ENCODE measurements around the gene STKLD1.
"Not testable (repeated sequence)": the region's sequence is repeated elsewhere in the genome, so short reads cannot be mapped to it uniquely, and the experiment has no call there.

The STKLD1 gene

GRCh38 chr9:133375724-133376654 is at the start of gene STKLD1, which contains the start of gene SURF4:
STKLD1 (plus strand) TSS chr9:133376366; CDS start chr9:133376474, 108 bp downstream.
SURF4 (minus strand) TSS chr9:133376060; CDS start chr9:133375969, 91 bp downstream.
- peak; percentile 90 for DNase-seq

DNA sequence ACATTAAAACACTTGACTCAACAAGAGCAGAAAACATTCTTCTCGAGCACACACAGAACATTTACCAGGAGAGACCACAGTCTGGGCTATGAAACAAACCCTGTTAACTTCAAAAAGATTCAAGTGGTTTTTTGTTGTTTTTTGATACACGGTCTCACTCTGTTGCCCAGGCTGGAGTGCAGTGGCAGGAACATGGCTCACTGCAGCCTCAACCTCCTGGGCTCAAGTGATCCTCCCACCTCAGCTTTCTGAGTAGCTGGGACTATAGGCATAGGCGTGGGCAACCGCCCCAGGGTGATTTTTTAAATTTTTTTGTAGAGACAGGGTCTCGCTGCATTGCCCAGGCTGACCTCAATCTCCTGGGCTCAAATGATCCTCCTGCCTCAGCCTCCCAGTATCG is 49.1 kb upstream of the STKLD1 start:
- not testable (repeated sequence) for DNase-seq

DNA sequence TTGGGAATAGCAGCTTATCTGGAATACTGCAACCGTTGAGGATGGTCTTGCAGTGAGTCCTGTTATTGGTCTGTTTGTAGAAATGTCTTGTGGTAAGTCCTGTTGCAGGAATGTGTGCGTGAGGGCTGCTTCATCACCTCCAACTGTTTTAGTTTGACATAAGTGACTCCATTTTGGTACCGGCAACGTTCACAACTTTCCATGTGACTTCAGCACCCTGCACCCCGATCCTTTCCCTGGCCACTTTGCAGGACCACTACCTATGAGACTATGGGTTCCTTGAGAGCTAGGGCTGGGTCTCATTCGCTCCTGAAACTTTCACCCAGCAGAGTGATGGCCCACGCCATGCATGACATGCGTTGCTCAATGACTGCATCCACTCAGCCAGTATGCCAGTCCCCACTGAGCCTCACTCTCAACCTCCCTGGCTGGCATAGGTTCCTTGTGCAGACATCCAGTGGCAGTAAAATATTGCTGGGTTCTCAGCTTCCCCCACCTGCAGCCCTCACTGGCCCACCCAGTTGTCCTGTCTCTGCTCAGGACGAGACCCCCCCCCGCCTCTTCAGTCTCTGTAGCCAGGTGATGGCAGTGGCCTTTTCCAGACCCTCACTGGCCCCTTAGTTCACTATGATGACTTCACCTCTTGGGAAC is 48.2 kb upstream of the STKLD1 start:
- DNase-seq, result no peak

DNA sequence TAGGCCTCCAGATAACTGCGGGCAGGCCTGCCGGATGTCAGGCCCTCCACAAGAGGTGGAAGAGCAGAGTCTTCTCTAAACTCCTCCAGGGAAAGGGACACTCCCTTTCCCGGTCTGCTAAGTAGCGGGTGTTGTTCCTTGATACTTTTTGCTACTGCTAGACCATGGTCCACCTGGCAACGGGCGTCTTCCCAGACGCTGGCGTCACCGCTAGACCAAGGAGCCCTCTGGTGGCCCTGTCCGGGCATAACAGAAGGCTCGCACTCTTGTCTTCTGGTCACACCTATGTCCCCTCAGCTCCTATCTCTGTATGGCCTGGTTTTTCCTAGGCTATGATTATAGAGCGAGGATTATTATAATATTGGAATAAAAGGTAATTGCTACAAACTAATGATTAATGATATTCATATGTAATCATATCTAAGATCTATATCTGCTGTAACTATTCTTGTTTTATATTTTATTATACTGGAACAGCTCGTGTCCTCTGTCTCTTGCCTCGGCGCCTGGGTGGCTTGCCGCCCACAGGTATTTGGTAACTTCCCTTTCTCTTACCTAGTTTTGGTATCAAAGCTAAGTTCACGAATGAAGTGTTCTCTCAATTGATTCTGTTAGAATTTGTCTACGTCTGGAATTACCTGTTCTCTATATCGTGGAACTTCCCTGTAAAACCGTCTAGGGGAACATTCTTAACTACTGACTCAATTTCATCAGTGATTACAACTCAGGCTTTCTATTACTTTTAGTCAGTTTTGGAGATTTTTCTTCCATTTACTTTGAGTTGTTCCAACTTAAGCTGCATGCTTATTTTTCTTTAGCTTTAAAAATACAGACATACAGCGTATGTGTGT is 46.6 kb upstream of the STKLD1 start:
- not testable (repeated sequence) for DNase-seq

- DNase-seq, result no peak
These were observed 44.9 kb upstream of the STKLD1 start for GRCh38 chr9:133331221-133331620.

- no peak for DNase-seq
These were observed 44.4 kb upstream of the STKLD1 start for GRCh38 chr9:133331641-133332380.

DNA sequence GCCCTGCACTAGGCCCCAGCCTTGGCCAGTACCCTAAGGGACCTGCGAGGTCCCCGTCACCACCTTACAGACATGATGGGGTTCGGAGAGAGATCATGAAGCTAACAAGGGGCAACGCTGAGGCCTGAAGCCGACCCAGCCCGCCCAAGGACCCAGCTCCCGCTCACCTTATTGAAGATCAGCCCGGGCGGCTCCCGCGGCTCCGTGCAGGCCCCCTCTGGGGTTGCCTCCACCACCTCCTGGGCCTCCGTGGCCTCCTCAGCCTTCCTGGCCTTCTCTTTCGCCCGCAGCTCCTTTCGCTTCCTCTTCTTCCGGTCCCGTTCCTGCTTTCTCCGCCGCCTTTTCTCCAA is 43.8 kb upstream of the STKLD1 start:
- no peak for DNase-seq

GRCh38 chr9:133333011-133333410 is 43.2 kb upstream of the STKLD1 start:
- no peak for DNase-seq

GRCh38 chr9:133333566-133333965 is 42.6 kb upstream of the STKLD1 start:
- no peak for DNase-seq

- no peak for DNase-seq
These were observed 42.0 kb upstream of the STKLD1 start for GRCh38 chr9:133334161-133334560.

- not testable (repeated sequence) for DNase-seq
These were observed 41.3 kb upstream of the STKLD1 start for GRCh38 chr9:133334888-133335287.

GRCh38 chr9:133335924-133336811 is 40.0 kb upstream of the STKLD1 start, which contains the start of gene SURF6:
SURF6 (minus strand) TSS chr9:133336188; CDS start chr9:133336132, 56 bp downstream.
- peak; percentile 91 for DNase-seq

DNA sequence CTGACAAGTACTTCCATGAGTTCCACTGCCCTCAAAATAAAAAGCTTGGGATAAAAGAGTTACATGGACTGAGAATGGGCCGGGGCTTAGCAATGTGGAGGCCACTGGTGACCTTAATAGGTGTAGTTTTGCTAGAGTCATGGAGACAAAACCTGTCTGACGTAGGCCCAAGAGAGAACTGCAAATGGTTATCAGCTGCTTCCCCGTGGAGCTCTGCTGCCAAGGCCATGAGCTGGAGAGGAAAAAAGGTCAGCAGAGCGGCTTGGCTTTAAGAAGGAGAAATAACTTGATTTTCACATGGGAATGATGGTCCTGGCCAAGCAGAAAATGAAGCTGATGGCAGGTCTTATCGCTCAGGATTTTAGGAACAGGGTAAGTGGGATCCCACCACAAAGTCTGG is 36.5 kb upstream of the STKLD1 start:
- no peak for DNase-seq

DNA sequence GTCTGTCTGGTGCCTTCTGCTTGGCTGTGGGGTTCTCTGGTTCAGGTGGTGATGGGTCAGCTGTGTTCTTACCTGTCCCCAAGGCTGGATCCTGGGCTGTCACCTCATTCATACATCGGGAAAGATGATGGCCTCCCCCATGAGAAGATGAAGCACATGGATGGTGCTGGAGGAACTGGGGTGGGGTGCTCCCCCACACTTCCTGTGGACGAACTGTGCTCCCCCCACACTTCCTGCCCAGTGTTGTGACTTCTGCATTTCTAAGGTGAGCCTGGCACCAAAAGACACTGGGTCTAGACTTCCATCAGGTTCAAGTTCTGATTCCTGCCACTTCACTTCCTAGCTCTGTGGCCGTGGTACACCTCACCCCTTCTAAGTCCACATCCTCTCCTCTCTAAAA is 35.9 kb upstream of the STKLD1 start:
- DNase-seq, result no peak

DNA sequence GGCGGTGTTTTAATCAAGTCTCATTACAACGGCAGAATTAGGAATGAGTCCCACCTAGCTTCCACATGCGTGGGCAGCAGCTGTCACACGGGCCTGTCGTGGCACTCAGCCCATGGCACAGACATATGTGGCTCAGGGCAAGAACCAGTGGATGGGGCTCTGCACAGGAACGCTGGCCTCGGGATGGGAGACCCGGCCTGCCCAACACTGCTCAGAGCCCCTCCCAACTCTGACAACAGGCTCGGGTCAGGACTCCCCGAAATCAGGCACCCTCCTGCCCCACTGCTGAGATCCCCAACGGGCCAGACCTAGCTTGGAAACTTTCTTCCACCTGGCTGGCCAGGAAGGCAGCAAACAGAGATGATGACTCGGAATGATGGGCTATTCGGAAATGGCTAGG is 35.2 kb upstream of the STKLD1 start:
- no peak for DNase-seq

GRCh38 chr9:133341369-133342068 is 34.6 kb upstream of the STKLD1 start:
- DNase-seq, result peak; percentile 32

DNA sequence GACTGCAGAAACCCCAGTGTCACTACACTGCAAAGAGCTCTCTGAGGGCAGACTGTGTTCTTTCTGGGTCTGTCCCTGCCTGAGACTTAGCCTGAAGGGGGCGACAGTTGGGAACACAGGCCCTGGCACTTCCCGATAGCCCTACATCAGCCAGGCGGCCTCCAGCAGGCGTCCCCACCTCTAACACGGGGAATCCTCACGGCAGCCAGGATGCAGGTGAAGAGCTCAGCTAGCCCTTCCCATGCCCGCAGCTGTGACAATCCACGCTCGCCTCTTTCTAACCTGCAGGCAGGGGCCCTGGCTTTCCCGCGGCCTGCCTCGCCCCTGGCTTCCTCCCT is 34.1 kb upstream of the STKLD1 start:
- DNase-seq, result no peak

GRCh38 chr9:133342570-133342969 is 33.6 kb upstream of the STKLD1 start:
- DNase-seq, result no peak

- no peak for DNase-seq
These were observed 32.1 kb upstream of the STKLD1 start for GRCh38 chr9:133344071-133344470.

DNA sequence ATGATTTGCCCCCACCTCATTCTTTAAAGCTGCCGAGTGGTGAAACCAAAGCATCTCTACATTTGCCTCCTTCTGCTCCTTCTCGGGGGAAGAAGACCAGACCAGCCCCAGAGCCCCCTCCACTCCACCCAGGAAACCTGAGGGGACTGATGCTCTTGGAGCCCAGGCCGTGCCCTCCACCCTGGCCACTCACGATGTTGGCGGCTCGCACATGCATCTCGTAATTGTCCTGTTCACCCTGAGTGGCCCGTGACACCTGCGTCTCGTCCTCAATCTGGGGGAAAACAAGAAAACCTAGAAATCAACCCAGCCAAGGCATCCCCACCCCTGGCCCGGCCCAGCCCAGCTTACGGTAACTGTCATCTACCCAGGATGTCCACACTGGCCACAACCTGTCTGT is 31.2 kb upstream of the STKLD1 start:
- DNase-seq, result no peak

GRCh38 chr9:133345596-133345995 is 30.6 kb upstream of the STKLD1 start:
- DNase-seq, result no peak
